Uterus (tissue), 2 donors: ENCODE results near the gene GNG4.

Source experiments
- CTCF ChIP-seq, 4 experiments: fragments of 200-600 bp in 2 of 4; fragments of 450-650 bp in 2 of 4; sonication (generic) in 2 of 4; IDR thresholded peaks; one replicate each; pipeline ENCODE4 v1.5.1; 2016 to 2019; ENCODE audit warnings: antibody characterized with exemption in 4 of 4, mild to moderate bottlenecking in 2 of 4, moderate library complexity in 1 of 4
- POLR2A ChIP-seq, 2 donors: fragments of 450-650 bp; IDR thresholded peaks; one replicate each; pipeline ENCODE4 v1.6.1; 2016; ENCODE audit warnings: antibody characterized with exemption in 2 of 2, mild to moderate bottlenecking in 1 of 2, moderate library complexity in 1 of 2

GRCh38 chr1:235507623-235508022 lies 142.0 kb downstream of the GNG4 start:
- no peak for TF ChIP-seq CTCF (IDR thresholded peaks at IDR 0.05)
- no peak for TF ChIP-seq POLR2A (IDR thresholded peaks at IDR 0.05)
